Kidney epithelial cell (primary cell): Measurements from ENCODE around the gene DOK7. TPM values are rescaled to one million over a fixed set of nuclear protein-coding genes. Genes with fewer than 3 reads are reported as not detected.
"Not testable (repeated sequence)": the region's sequence is repeated elsewhere in the genome, so short reads cannot be mapped to it uniquely, and the experiment has no call there.

Source experiments
- DNase-seq: peaks from one replicate; pipeline ENCODE4 v3.0.0-alpha.2; 2010; ENCODE audit warnings: low read depth
- H3K27me3 ChIP-seq: 2 replicates; pipeline ENCODE4 v1.6.0; 2011; ENCODE audit warnings: low read length; ENCODE audit not compliant: control insufficient read depth, insufficient read depth
- H3K36me3 ChIP-seq: 2 replicates; pipeline ENCODE4 v1.5.1; 2011; ENCODE audit warnings: low read length; ENCODE audit not compliant: control insufficient read depth, insufficient read depth
- H3K4me3 ChIP-seq: 2 replicates; pipeline ENCODE4 v1.5.1; 2011; ENCODE audit warnings: low read depth, mild to moderate bottlenecking, control low read depth, low read length
- total RNA-seq: library from RNA; depleted of rRNA; stranded (reverse); fragments of >200 nt; gene quantifications from 2 replicates; pipeline ENCODE4 v1.2.3, GENCODE V29; 2015
- TF ChIP-seq, protein P1 (sequence below): IDR thresholded peaks from 2 replicates; pipeline ENCODE4 v1.5.1; 2011; ENCODE audit warnings: mild to moderate bottlenecking, moderate library complexity, low read length, control low read depth, inconsistent platforms; ENCODE audit not compliant: insufficient read depth, poor library complexity, severe bottlenecking

DOK7 gene
- total RNA-seq, 1 donor from 2014 or later = 6.9 TPM

DNA sequence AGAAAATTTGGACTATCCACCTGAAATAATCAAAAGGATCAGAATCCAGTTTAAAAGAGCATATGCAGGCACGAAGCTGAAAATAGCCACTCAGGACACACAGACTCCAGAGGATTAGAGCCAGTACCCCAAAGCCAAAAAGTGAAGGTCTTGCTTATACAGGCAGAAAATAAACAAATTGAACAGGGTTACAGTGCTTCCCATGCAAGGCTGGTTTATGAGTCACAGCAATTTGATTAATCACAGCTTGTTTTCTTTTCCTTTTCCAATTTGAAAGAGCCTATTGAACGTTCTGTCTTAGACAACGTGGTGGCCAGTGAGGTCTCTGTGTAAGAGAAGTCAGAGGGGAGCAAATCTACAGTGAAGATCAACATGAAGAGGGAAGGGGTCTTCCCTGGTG, 11.2 kb upstream of the DOK7 start:
- TF ChIP-seq, protein P1, sequence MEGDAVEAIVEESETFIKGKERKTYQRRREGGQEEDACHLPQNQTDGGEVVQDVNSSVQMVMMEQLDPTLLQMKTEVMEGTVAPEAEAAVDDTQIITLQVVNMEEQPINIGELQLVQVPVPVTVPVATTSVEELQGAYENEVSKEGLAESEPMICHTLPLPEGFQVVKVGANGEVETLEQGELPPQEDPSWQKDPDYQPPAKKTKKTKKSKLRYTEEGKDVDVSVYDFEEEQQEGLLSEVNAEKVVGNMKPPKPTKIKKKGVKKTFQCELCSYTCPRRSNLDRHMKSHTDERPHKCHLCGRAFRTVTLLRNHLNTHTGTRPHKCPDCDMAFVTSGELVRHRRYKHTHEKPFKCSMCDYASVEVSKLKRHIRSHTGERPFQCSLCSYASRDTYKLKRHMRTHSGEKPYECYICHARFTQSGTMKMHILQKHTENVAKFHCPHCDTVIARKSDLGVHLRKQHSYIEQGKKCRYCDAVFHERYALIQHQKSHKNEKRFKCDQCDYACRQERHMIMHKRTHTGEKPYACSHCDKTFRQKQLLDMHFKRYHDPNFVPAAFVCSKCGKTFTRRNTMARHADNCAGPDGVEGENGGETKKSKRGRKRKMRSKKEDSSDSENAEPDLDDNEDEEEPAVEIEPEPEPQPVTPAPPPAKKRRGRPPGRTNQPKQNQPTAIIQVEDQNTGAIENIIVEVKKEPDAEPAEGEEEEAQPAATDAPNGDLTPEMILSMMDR = no peak
- Histone ChIP-seq H3K36me3 (no peaks in the 10 kb centered on the region), H3K27me3 (peaks cover 6% of the 10 kb centered on the region), H3K4me3 (no peak overlapping the region)
- DNase-seq = no peak

DNA sequence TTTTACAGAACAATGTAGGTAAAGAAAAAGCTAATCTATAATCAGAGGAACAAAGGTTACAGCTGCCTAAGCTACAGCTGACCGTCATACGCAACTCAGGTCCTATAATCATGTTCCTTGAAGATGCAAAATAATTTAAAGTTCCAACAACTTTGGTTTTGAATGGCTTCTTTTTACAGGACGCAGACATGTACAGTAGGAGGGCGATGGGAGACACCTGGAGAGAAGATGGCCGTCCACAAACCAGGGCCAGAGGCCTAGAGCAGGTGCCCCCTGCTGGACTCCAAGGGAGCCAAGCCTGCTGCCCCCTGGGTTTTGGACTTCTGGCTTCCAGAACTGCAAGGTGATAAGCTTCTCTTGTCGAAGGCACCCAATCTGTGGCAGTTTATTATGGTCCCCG, 10.7 kb upstream of the DOK7 start:
- Histone ChIP-seq H3K27me3 (peaks cover 6% of the 10 kb centered on the region), H3K36me3 (no peaks in the 10 kb centered on the region), H3K4me3 (no peak overlapping the region)
- no peak for DNase-seq
- TF ChIP-seq, protein P1 = peak; percentile 57

DNA sequence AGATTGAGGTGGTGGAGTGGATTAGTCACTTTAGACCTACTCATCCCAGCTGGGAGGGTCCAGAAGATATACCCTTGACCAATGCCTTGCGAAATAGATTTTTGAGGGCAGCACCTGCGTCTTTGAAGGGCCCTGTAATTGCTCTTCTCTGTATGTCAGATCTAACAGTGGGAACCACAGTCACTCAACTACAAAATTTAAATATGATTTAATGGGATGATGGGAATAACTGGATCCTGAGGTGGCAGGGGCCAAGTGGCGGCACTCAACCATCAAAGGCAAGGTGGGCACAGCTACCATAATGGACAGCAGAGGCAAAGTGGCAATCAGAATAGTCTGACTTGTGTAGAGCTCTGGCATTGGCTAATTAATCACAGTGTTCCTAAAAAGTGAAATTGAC, 7.5 kb upstream of the DOK7 start:
- not testable (repeated sequence) for H3K27me3 ChIP-seq, H3K4me3 ChIP-seq, DNase-seq, H3K36me3 ChIP-seq

DNA sequence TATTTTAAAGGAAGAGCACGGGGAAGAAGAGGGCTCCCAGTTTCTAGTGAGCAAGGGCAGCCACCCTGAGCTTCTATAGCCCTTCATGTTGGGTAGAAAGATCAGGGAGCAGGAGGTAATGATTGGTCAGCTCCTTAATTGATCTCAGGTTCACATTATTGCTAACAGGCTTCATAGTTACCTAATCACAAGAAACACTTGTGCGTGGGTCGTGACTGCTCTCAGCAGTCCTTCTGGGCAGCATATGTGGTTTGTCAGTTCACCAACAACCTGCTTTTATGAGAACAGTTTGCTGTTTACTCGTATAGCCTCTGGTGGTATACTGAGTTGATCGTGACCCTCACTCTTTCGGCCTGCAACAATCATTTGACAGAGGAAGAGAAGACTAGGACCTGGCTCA, 4.7 kb upstream of the DOK7 start:
- TF ChIP-seq, protein P1 = no peak
- no peak for DNase-seq

DNA sequence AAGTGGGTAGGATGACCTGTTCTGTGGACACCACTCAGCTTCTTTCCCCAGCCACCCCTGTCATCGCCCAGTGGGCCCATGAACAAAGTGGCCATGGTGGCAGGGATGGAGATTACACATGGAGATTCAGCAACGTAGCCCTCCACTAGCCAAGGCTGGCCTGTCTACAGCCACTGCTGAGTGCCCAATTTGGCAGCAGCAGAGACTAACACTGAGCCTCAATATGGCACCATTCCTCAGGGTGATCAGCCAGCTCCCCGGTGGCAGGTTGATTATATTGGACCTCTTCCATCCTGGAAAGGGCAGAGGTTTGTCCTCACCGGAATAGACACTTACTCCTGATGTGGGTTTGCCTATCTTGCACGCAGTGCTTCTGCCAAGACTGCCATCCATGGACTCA, 4.0 kb upstream of the DOK7 start:
- not testable (repeated sequence) for H3K4me3 ChIP-seq, H3K36me3 ChIP-seq, DNase-seq
- peaks cover 11% of the 10 kb centered on the region for H3K27me3 ChIP-seq

More for the DNA sequence above, 4.7 kb upstream of the DOK7 start:
- peaks cover 4% of the 10 kb centered on the region for H3K27me3 ChIP-seq
- H3K36me3 ChIP-seq = no peaks in the 10 kb centered on the region
- no peak overlapping the region for H3K4me3 ChIP-seq

DNA sequence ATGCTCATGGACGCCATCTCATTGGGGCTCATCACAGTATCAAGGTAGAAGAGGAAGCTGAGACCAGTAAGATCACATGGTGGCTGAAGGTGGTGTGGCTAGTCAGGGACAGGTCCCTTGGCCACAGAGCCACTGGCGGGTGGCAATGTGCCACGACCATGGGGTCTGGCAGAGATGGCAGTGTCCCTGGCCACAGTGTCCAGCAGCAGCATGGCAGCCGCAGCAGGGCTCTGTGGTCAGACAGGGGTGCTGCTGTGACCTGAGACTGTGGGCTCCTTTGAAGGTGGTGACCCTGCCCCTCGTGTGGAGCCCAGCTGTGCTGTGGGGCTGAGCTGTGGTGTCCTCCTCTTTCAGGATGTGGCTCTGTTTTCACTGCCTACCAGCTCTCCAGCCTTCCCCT, 2.2 kb upstream of the DOK7 start:
- H3K27me3 ChIP-seq = peaks cover 21% of the 10 kb centered on the region
- no peak for DNase-seq
- TF ChIP-seq, protein P1 = no peak

DNA sequence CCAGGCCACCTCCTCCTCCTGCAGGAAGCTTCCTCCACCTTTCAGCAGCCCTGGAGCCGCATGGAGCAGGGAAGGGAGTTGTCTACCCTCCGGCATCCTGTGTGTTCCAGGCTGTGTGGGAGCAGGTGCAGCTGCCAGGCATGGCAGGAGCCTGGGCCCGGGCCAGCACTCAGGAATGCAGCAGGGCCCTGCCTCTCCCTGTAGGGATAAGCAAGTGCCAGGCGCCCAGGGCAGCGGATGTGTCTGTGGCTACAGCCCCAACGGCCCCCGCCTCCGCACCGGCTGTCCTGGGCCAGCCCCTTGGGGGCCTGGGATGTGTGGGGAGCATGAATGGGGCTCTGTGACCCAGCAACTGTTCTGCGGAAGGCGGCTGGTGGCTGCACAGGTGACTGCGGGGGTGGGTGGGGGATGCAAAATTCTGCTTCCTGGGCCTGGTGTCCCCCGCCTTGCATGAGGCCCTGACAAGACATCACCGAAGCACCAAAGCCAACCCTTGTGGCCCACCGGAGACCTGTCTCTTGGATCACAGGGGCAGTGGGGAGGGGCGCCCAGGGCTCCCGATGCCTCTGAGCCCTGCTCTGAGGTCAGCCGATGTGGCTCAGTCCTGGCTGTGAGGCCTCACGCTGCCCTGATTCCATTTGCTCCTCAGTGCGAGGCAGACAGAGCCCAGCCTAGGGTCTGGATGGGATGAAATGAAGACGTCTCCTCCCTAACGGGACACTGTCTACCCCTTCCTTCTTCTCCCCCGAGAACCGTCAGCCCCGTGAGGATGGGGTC, 1.4 kb upstream of the DOK7 start:
- TF ChIP-seq, protein P1 = no peak
- H3K4me3 ChIP-seq = no peak overlapping the region
- peak; percentile 56 for DNase-seq
- H3K36me3 ChIP-seq = no peaks in the 10 kb centered on the region
- peaks cover 24% of the 10 kb centered on the region for H3K27me3 ChIP-seq

More for the DNA sequence above, 2.2 kb upstream of the DOK7 start:
- no peaks in the 10 kb centered on the region for H3K36me3 ChIP-seq
- H3K4me3 ChIP-seq = no peak overlapping the region
